NCI-H2227 treated with DMSO at 0.1 percent for 48 hours (cell line): ENCODE results near the gene IL1RL2.

Source experiments
- DNase-seq: peaks from one replicate; lab custom pipeline; 2025; lab: John Stamatoyannopoulos, UW

The IL1RL2 gene

GRCh38 chr2:102186791-102187495 is at the start of gene IL1RL2:
Gene IL1RL2 (plus strand): TSS chr2:102187023. CDS start chr2:102187868, 845 bp downstream.
- no peak for DNase-seq

DNA sequence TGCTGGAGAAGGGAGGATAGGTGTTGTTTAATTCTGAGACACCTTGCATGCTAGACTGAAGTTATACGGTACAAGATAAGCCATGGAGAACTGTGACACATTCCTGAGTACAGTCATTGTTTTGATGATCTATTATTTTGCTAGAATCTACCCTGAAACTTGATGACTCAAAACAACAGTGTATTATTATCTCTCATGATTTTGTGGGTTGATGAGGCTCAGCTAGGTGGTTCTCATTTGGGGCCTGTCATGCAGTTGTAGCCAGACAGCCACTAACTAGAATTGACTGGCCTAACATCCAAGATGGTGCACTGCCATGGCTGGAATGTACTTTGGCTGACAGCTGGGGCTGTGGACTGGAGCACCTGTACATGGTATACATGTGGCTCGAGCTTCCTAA is 49.7 kb upstream of the IL1RL2 start:
- no peak for DNase-seq

DNA sequence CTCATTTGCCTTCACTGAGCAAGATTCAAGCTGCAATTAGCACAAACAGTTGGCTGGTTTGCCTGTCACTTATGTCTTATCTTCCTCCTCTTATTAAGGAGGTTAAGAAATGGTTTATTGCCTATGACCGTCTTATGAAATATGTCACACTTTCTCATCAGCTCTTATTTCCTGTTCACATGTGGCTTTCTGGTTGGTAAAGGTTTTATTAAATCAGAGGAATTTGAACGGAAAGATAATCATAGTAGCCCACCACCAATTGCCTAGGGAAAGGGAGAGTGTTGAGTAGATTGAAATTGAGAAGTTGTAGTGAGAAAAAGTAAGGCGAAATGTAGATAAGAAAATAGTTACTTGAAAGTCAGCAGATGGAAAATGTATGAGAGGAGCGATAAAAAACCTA is 48.5 kb upstream of the IL1RL2 start:
- no peak for DNase-seq

DNA sequence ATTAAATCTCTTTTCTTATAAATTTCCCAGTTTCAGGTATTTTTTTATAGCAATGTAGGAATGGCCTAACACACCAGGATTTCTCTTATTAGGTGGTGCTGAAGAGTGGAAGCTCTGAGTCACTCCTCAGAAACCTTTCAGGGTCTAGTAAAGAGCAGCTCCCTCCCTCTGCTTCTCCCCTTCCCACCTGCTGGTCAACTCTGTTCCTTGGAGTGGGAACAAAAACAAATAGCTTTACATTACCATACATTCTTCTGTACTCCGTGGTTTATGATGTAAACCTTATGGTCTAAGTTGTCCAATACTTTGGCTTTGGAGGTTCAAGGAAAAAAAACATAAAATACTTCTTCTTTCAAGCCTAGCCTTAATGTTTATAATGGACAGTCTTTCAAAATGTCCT is 47.0 kb upstream of the IL1RL2 start:
- no peak for DNase-seq

DNA sequence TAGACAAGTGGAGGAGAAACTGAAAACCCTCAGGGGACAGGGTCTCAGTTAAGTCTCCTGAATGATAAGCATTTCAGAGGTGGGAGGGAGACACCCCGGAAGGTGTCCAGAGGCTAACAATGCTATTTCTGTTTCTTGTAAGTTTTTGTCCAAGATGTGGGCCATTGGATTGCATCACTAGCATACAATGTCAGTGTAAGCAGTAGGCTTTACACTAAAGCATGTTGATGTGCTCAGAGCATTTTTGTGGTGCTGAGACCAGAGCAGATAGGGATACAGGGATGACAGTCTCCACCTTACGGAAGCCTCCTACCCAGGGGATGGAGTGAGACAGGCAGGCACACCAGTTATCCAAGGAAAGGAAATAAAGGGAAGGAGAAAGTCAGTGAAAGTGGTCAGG is 46.4 kb upstream of the IL1RL2 start:
- no peak for DNase-seq

GRCh38 chr2:102141011-102141943 is 45.5 kb upstream of the IL1RL2 start:
- no peak for DNase-seq

DNA sequence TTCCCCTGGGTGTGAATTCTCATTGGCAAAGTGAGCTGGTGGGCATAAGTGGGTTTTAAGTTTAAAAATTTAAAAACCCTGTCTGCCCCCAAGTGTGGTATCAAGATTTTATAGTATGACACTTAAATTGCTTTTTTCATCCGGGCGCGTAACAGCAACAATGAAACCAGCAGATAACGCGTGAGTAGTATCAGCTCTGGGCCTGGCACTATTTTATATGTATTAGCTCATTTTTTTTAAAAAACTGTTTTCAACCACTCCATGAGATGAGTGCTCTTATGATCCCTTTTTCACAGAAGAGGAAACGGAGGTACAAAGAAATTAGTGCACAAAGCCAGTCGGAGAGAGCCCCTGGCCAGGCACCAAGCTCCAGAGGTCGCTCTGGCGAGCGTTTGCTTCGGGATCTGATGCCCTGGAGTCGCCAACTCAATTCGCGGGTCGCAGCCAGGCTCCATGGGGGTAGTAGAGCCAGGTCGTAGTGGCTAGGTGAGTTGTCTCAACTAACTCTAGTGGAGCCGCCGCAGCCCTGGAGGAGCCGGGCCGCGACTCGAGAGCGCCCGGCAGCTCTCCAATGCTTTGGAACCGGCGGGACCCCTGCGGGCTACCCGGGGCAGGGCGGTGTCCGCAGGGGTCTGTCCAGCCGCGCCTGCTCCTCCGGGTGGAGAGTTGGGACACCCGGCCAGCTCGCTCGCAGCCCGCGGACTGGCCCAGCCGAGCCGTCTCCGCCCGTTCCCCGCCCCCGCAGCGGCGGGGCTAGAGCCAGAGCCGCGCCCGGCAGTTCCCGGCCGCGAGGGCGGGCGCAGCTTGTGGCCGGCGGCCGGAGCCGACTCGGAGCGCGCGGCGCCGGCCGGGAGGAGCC is 44.6 kb upstream of the IL1RL2 start, which contains the start of gene IL1R1:
Gene IL1R1, plus strand, starts transcription at position 777 of the 859 bp plus-strand sequence. CDS start 14,979 bp downstream, outside the sequence.
- no peak for DNase-seq

DNA sequence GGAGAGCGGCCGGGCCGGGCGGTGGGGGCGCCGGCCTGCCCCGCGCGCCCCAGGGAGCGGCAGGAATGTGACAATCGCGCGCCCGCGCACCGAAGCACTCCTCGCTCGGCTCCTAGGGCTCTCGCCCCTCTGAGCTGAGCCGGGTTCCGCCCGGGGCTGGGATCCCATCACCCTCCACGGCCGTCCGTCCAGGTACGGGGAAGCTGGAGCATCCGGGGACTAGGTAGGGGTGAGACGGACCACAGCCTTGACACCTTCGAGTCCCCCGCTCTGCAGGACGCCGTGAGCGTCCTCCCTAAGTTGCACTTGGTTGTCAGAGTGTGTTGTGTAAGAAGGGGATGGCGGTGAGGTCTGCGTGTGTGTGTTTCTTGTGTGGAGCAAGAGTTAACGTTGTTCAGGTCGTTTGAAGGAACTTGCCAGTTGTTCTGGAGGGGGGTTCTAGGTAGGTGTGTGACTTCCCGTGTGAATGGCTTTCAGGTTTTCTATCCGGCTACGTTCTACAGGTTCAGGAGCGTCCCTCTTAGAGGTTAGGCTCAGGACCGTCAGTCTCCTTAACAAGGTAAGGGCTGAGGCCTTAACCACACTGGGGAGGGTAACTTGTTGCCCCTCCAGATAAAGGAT is 43.9 kb upstream of the IL1RL2 start:
- DNase-seq = no peak

GRCh38 chr2:102143450-102143985 is 43.3 kb upstream of the IL1RL2 start:
- no peak for DNase-seq

DNA sequence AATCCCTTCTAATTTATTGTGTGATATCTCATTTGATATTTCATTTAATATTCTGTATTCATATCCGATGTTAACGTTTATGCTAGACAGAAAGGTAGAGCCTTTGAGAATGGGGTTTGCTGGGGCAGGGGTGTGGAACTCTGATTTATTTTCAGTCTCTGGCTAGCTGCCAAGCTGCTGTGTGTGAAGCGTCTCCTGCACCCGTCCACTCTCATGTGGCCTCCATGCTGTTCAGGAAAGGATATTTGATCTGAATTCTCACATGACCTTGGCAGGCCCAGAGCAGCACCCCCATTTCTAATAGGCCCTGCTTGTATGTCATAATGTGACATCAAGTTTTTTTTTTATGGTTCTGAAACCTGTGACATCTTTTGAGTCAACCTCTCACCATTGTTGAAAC is 42.7 kb upstream of the IL1RL2 start:
- DNase-seq = no peak

DNA sequence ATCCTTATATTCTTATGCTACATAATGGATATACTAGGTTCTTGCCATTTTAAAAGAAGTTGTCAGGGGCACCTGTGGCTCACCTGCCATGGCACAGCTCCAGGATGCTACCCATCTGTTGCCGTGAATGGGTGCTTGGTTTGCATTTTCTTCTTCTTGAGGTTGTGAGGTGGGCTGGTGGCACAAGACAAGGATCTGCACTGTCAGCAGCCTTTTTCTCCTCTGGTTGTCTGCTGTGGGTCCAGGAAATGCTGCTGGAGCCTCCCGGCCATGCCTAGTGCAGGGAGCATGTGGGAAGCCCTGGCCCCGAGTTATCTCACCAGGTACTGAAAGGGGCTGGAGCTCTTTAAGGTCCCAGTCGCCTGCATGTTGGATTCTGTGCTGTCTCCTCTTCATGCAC is 41.7 kb upstream of the IL1RL2 start:
- no peak for DNase-seq

GRCh38 chr2:102145934-102146333 is 40.9 kb upstream of the IL1RL2 start:
- DNase-seq = no peak

DNA sequence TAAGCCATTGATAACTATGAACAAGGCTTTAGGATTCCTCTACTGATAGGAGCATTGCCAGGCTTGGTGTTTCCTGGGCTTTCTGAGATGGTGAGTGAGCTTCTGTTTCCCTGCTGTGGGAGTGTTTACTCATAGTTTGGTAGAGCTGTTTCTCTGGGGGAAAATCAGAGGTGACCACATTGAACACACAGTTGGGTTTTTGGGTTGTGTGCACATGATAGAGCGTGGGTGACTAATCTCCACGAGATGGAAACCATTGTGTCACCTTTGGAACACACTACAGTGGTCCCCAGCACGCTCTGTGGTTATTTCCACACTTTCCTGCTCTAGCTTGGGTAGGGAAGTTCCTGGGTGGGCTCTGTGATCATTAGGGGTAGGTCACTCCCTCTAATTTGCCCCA is 38.9 kb upstream of the IL1RL2 start:
- DNase-seq = no peak

DNA sequence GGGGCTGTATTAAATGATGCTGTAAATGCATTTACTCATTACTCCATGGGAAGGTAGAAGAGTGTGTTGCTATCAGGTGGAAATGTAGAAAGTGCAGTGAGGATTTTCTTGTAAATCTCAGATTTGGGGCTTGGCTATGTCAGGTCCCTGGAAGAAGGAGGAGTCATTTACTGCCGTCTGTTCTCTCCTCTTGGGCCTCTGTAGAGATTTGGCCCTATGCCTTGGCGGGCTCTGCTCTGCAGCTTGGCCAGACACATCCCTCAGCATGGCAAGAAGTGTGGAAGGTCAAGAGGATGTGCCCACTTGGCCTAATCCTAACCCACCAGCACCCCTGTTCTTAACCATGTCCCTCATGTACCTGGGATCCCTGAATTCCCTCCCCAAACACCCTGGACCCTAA is 37.6 kb upstream of the IL1RL2 start:
- no peak for DNase-seq

DNA sequence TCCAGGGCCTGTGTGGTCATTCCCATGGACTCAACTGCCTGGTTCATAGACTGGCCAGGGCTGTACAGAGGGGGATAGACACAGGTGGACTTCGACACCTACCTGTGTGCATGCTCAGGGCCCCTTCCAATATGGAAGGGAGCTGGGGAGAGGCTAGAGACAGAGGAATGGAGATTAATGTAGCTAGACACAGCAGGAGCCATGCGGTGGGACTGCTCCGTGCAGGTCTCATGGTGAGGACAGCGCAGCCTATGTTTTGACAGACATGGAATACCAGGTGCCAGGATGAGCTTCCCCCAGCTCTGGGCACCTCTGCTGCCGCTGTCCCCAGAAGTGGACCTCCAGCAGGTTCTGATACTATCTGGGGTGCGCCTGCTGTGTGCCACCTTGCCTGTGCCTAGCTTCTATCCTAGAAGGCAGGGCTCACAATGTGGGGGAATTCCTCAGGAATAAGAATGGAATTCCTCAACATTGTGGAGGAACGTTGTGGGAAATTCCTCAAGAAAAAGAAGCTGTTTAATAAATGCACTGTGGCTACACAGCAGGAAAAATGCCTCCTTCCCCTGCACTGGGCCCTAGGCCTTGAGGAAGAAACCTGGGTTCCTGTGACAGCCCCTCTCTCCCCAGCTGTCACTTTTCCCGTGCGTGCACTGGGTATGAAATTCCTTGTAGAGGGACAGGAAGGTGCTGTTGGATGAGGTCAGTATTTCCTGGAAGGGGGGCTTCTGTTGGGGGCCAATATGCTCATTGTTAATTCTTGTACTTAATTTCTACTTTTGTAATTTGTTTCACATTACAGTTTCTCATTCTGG is 37.0 kb upstream of the IL1RL2 start:
- DNase-seq = no peak

- DNase-seq = no peak
These were observed 32.5 kb upstream of the IL1RL2 start for GRCh38 chr2:102154364-102154763.

DNA sequence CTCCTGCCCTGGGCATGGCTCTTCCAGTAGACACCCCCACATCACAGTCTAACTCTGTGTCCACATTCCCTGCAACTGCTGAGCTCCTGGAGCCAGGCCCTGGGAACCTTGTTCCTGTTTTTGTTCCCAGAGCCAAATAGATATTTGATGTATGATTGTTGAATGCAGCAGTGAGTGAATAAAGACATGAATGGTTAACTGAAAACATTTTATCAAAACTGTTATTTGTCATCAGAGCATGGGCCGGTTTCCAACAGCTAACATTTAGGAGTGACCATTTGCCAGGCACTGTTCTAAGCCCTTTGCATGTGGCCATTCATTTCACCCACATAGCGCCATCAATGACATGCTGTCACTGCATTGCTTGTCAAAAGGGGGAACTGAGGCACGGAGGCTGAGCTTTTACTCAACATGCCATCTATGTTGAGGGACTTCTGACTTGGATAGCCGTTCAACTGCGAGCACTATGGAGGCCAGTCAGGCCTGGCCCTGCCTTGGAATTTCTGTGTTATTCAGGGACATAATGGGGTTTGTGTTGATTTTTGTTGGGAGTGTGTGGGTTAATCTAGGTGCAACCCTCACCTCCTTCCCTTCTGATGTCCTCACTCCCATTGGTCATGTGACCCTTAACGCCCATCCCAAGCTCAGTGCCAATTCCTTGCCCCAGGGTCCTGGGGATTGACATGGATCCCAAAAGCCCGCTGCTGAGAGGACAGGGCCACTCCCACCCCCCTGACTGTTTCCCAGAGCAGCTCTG is 31.7 kb upstream of the IL1RL2 start:
- DNase-seq = no peak

DNA sequence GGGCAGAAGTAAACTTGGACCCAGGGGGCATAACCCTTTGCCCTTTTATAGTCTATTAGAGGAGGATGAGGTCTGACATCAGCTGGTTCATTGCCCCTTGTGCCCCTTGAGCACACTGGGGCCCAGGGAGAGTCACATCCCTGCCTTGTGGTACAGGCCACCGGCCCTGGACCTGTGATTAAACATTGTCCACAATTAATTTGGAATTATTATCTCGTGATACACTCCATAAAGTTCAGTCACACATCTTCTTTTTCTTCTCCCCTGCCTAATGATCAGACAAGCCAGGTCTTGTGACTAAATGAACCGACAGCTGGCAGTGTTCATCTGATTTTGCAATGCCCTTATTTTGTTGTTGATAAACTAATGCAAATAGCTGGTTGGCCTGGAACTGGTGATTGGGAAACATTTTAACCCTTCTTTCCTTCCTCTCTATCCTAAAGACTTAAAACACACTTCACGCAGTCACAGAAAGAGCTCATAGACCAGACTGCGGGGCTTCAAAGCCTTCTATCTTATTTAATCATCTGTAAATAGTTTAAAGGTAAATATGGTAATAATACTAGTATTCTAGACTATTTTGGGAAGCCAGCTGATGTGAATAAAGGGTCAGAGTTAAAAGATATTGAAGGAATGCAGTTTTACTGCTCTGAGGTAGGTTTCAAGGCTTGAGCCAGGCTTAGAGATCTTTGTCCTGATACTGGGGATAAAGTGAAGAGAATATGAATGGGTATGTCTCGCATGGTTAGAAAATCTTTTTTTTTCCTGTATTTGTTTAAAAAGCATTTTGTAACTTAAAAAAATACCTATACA is 30.9 kb upstream of the IL1RL2 start:
- no peak for DNase-seq
